Measurements from ENCODE around the gene DOCK6.

DNA sequence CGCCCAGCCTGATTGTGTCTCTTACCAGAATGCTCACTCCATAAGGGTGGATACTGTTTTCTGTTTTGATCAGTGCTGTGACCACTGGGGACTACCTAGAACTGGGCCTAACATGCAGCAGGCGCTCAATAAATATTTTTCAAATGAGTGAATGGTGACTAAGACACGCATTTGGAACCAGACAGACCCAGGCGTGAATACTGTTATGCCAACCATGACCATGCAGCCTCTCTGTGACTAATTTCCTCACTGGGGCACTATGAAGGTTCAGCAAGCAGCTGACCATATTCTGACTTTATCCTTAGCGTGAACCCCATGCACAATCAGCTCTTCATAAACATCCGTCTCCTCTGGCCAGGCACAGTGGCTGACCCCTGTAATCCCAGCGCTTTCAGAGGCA, 93.8 kb downstream of the DOCK6 start:
- no peak for TF ChIP-seq CTCF (conservative IDR thresholded peaks at IDR 0.05; ENCODE audit: low read depth, low read length)
- TF ChIP-seq EZH2 (IDR thresholded peaks at IDR 0.05; ENCODE audit: low read length, unreplicated experiment), result no peak
- TF ChIP-seq EZH2phosphoT487 (IDR thresholded peaks at IDR 0.05; ENCODE audit: borderline replicate concordance, low read length), result no peak

Data from PC-3 (cell line).